ENCODE measurements around the gene ALOX5.
"Not testable (repeated sequence)": the region's sequence is repeated elsewhere in the genome, so short reads cannot be mapped to it uniquely, and the experiment has no call there.

DNA sequence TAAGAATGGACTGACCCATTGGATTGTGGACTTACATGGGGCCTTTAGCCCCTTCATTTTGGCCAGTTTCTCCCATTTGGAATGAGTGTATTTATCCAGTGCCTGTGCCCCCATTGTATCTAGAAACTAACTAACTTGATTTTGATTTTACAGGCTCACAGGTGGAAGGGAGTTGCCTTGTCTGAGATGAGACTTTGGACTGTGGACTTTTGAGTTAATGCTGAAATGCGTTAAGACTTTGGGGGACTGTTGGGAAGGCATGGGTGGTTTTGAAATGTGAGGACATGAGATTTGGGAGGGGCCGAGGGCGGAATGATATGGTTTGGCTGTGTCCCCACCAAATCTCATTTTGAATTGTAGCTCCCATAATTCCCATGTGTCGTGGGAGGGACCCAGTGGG is 107.1 kb downstream of the ALOX5 start:
- not testable (repeated sequence) for TF ChIP-seq JUNB (IDR thresholded peaks at IDR 0.05; ENCODE audit: unreplicated experiment); POLR2AphosphoS5 (IDR thresholded peaks at IDR 0.05; ENCODE audit: low read depth); CREB1 (CRISPR knock-in tag; IDR thresholded peaks at IDR 0.05; ENCODE audit: low read depth); ETS1 (IDR thresholded peaks at IDR 0.05); ZNF331 (CRISPR knock-in tag; IDR thresholded peaks at IDR 0.05; ENCODE audit: low read depth); EZH2 (IDR thresholded peaks at IDR 0.05; ENCODE audit: low read depth, unreplicated experiment); EZH2phosphoT487 (IDR thresholded peaks at IDR 0.05; ENCODE audit: unreplicated experiment); NANOG (IDR thresholded peaks at IDR 0.05; ENCODE audit: borderline replicate concordance); ZNF114 (CRISPR knock-in tag; IDR thresholded peaks at IDR 0.05); STAT1 (IDR thresholded peaks at IDR 0.05; ENCODE audit: unreplicated experiment)
- TF ChIP-seq, protein P1, sequence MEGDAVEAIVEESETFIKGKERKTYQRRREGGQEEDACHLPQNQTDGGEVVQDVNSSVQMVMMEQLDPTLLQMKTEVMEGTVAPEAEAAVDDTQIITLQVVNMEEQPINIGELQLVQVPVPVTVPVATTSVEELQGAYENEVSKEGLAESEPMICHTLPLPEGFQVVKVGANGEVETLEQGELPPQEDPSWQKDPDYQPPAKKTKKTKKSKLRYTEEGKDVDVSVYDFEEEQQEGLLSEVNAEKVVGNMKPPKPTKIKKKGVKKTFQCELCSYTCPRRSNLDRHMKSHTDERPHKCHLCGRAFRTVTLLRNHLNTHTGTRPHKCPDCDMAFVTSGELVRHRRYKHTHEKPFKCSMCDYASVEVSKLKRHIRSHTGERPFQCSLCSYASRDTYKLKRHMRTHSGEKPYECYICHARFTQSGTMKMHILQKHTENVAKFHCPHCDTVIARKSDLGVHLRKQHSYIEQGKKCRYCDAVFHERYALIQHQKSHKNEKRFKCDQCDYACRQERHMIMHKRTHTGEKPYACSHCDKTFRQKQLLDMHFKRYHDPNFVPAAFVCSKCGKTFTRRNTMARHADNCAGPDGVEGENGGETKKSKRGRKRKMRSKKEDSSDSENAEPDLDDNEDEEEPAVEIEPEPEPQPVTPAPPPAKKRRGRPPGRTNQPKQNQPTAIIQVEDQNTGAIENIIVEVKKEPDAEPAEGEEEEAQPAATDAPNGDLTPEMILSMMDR (conservative IDR thresholded peaks at IDR 0.05; ENCODE audit: low read depth in 2 of 2), result not testable (repeated sequence)
- TF ChIP-seq, protein P2, sequence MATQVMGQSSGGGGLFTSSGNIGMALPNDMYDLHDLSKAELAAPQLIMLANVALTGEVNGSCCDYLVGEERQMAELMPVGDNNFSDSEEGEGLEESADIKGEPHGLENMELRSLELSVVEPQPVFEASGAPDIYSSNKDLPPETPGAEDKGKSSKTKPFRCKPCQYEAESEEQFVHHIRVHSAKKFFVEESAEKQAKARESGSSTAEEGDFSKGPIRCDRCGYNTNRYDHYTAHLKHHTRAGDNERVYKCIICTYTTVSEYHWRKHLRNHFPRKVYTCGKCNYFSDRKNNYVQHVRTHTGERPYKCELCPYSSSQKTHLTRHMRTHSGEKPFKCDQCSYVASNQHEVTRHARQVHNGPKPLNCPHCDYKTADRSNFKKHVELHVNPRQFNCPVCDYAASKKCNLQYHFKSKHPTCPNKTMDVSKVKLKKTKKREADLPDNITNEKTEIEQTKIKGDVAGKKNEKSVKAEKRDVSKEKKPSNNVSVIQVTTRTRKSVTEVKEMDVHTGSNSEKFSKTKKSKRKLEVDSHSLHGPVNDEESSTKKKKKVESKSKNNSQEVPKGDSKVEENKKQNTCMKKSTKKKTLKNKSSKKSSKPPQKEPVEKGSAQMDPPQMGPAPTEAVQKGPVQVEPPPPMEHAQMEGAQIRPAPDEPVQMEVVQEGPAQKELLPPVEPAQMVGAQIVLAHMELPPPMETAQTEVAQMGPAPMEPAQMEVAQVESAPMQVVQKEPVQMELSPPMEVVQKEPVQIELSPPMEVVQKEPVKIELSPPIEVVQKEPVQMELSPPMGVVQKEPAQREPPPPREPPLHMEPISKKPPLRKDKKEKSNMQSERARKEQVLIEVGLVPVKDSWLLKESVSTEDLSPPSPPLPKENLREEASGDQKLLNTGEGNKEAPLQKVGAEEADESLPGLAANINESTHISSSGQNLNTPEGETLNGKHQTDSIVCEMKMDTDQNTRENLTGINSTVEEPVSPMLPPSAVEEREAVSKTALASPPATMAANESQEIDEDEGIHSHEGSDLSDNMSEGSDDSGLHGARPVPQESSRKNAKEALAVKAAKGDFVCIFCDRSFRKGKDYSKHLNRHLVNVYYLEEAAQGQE (IDR thresholded peaks at IDR 0.05; ENCODE audit: unreplicated experiment), result not testable (repeated sequence)
- TF ChIP-seq, protein P3, sequence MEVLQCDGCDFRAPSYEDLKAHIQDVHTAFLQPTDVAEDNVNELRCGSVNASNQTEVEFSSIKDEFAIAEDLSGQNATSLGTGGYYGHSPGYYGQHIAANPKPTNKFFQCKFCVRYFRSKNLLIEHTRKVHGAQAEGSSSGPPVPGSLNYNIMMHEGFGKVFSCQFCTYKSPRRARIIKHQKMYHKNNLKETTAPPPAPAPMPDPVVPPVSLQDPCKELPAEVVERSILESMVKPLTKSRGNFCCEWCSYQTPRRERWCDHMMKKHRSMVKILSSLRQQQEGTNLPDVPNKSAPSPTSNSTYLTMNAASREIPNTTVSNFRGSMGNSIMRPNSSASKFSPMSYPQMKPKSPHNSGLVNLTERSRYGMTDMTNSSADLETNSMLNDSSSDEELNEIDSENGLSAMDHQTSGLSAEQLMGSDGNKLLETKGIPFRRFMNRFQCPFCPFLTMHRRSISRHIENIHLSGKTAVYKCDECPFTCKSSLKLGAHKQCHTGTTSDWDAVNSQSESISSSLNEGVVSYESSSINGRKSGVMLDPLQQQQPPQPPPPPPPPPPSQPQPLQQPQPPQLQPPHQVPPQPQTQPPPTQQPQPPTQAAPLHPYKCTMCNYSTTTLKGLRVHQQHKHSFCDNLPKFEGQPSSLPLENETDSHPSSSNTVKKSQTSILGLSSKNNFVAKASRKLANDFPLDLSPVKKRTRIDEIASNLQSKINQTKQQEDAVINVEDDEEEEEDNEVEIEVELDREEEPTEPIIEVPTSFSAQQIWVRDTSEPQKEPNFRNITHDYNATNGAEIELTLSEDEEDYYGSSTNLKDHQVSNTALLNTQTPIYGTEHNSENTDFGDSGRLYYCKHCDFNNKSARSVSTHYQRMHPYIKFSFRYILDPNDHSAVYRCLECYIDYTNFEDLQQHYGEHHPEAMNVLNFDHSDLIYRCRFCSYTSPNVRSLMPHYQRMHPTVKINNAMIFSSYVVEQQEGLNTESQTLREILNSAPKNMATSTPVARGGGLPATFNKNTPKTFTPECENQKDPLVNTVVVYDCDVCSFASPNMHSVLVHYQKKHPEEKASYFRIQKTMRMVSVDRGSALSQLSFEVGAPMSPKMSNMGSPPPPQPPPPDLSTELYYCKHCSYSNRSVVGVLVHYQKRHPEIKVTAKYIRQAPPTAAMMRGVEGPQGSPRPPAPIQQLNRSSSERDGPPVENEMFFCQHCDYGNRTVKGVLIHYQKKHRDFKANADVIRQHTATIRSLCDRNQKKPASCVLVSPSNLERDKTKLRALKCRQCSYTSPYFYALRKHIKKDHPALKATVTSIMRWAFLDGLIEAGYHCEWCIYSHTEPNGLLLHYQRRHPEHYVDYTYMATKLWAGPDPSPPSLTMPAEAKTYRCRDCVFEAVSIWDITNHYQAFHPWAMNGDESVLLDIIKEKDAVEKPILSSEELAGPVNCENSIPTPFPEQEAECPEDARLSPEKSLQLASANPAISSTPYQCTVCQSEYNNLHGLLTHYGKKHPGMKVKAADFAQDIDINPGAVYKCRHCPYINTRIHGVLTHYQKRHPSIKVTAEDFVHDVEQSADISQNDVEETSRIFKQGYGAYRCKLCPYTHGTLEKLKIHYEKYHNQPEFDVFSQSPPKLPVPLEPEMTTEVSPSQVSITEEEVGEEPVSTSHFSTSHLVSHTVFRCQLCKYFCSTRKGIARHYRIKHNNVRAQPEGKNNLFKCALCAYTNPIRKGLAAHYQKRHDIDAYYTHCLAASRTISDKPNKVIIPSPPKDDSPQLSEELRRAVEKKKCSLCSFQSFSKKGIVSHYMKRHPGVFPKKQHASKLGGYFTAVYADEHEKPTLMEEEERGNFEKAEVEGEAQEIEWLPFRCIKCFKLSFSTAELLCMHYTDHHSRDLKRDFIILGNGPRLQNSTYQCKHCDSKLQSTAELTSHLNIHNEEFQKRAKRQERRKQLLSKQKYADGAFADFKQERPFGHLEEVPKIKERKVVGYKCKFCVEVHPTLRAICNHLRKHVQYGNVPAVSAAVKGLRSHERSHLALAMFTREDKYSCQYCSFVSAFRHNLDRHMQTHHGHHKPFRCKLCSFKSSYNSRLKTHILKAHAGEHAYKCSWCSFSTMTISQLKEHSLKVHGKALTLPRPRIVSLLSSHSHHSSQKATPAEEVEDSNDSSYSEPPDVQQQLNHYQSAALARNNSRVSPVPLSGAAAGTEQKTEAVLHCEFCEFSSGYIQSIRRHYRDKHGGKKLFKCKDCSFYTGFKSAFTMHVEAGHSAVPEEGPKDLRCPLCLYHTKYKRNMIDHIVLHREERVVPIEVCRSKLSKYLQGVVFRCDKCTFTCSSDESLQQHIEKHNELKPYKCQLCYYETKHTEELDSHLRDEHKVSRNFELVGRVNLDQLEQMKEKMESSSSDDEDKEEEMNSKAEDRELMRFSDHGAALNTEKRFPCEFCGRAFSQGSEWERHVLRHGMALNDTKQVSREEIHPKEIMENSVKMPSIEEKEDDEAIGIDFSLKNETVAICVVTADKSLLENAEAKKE (CRISPR knock-in tag; IDR thresholded peaks at IDR 0.05), result not testable (repeated sequence)

Data from GM23338 (cell line).